Choroid plexus epithelial cell (primary cell): ENCODE data around the gene CRYZL1.

Experiments used
- DNase-seq: peaks from one replicate; pipeline ENCODE4 v3.0.0-alpha.2; 2010; ENCODE audit warnings: low read depth
- H3K4me3 ChIP-seq: 2 replicates; pipeline ENCODE4 v1.5.1; 2011; ENCODE audit warnings: low read depth, mild to moderate bottlenecking, control low read depth, low read length, moderate library complexity
- CTCF ChIP-seq: conservative IDR thresholded peaks from 2 replicates; pipeline ENCODE4 v1.5.1; 2011; ENCODE audit warnings: low read depth, mild to moderate bottlenecking, control low read depth, inconsistent platforms, low read length, moderate library complexity

The CRYZL1 gene

GRCh38 chr21:33552999-33553598, 88.4 kb downstream of the CRYZL1 start:
- no peak overlapping the region for H3K4me3 ChIP-seq
- TF ChIP-seq CTCF = no peak
- no peak for DNase-seq

GRCh38 chr21:33552093-33552998, 89.2 kb downstream of the CRYZL1 start:
- no peak for TF ChIP-seq CTCF
- no peak for DNase-seq
- no peak overlapping the region for H3K4me3 ChIP-seq

GRCh38 chr21:33551664-33552063, 89.9 kb downstream of the CRYZL1 start:
- H3K4me3 ChIP-seq = no peak overlapping the region
- no peak for TF ChIP-seq CTCF
- no peak for DNase-seq

- DNase-seq = no peak
- no peak overlapping the region for H3K4me3 ChIP-seq
- no peak for TF ChIP-seq CTCF
Measured at GRCh38 chr21:33550772-33551660, 90.5 kb downstream of the CRYZL1 start.

- no peak overlapping the region for H3K4me3 ChIP-seq
- no peak for TF ChIP-seq CTCF
- DNase-seq = no peak
Measured at GRCh38 chr21:33549848-33550771, 91.4 kb downstream of the CRYZL1 start.

- no peak overlapping the region for H3K4me3 ChIP-seq
- no peak for TF ChIP-seq CTCF
- no peak for DNase-seq
Measured at GRCh38 chr21:33546086-33546485, 95.5 kb downstream of the CRYZL1 start.
